Activated T-cell treated with anti-CD3 and anti-CD28 coated beads for 48 hours (primary cell): ENCODE measurements around the gene KRTAP3-1.

Source experiments
- DNase-seq: peaks from one replicate; pipeline ENCODE4 v3.0.0-alpha.2; 2020; ENCODE audit warnings: low read depth

KRTAP3-1 gene

DNA sequence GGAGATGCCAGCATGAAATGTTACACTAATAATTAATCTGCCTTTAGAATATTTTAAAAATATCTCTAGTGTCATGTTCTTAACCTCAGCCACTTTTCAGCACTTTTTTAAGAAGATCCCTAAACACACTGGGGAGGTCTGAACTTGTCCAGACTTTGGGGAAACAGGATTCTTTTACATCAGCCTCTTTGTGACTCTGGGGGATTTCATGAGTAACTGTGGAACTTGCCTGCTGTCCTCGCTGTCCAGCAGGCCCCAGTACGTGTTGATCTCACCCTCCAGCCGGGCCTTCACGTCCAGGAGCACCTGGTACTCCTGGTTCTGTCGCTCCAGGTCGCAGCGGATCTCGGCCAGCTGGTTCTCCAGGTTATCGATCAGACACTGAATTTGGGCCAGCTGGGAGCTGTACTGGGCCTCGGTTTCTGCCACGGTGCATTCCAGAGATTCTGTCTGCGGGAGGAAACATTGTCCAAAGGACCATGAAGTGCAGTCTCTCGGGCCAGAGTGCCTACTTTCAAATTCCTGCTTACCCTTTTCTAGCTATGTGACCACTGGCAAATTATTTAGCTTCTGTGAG, 30.3 kb downstream of the KRTAP3-1 start:
- no peak for DNase-seq

DNA sequence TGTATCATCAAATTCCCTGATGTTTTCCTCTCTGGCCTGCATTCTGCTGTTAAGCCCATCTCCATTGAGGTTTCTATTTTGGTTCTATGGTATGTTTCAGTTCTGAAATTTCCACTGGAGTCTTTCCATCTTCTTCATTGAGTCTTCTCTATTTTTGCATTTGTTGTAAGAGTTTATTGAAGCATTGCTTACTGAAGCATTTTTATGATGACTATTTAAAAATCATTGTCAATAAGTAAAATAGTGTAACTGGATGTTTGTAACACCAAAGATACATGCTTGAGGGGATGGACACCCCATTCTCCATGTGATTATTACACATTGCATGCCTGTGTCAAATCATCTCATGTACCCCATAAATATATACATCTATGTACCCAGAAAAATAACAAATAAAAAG, 33.4 kb downstream of the KRTAP3-1 start:
- no peak for DNase-seq

- DNase-seq = no peak
Measured at GRCh38 chr17:40974366-40974765, 34.6 kb downstream of the KRTAP3-1 start.

DNA sequence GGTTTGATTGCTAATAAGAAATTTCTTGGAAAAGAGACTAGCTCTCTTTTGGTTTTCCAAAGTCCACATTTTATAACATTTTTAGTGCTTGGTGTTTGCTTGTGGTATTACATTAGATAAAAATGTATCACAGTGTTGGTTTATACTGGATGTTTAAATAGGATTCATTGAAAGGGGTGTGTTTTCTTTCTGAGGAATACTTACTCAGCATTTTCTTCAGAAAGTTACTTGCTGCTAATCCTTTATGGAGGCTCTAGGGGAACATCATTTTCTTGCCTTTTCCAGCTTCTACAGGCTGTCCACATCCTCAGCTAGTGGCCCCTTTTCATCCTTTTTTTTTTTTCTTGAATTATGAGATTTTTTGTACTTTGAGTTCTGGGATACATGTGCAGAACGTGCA, 41.3 kb downstream of the KRTAP3-1 start:
- DNase-seq = no peak

- no peak for DNase-seq
Measured at GRCh38 chr17:40966848-40967247, 42.1 kb downstream of the KRTAP3-1 start, which contains the start of gene KRT39. Gene KRT39 (minus strand): TSS chr17:40966948. CDS start chr17:40966856, 92 bp downstream.

DNA sequence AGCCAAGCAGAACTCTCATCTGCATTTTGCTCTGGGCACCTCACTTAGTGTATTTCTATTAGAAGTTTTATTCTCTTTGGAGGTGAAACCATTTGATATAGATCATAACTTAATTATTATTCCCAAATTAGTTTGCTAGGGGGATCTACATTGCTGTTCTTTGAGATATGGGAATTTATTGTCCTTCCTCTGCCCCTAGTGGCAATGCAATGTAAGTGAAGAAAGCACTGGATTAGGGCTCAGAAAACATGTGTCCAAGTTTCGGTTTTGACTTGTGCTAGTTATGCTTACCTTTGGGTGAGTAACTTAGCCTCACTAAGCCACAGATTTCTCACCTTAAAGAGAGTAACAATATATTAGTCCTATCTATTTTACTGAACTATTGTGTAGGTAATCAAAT, 45.1 kb downstream of the KRTAP3-1 start:
- DNase-seq = no peak

DNA sequence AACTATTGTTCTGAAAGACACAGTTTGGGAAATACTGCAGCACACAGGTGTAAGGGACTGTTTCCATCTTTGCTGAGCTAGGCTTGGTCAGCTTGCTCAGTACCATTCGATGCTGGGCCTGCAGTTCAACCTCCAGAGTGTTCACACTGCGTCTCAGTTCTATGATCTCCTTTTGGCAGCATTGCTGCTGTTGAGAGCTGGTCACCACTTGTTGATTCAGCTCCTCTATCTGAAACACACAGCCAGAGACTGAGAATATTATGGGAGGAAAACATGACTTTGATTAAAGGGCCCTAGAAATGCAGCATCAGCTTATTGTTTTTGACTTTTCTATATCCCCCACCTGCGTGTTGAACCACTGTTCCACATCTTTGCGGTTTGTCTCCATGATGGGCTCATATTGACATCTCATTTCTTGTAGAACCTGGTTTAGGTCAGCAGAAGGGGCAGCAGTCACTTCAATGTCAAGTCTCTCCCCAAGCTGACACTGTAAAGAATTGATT, 46.8 kb downstream of the KRTAP3-1 start:
- no peak for DNase-seq

DNA sequence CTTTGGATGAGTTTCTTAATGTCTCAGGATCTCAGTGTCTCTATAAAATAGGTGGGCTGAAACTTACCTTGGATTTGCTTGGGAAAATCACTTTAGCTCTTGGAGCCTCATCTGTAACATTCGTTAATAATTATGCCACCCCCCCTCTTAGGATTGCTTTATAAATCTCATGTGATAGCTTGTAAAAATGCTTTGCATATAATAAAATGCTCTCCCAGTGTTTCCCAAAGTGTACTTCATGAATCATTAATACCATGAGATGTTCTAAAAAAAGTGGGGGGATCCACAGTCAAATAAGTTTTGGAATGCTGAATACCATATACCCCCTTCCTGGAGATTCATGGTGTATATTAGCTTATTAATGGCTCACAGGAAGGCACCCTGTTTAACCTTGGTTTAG, 47.3 kb downstream of the KRTAP3-1 start:
- no peak for DNase-seq

GRCh38 chr17:40960144-40960543, 48.8 kb downstream of the KRTAP3-1 start:
- no peak for DNase-seq
